SKM-1 (cell line): ENCODE results near the gene RPGR.

Experiments used
- DNase-seq: peaks from one replicate; lab custom pipeline; 2025; ENCODE audit not compliant: unreplicated experiment; lab: John Stamatoyannopoulos, UW

The RPGR gene

GRCh38 chrX:38327007-38327774, at the start of gene RPGR:
RPGR (minus strand) TSS chrX:38327509; CDS start chrX:38327367, 142 bp downstream.
- DNase-seq = peak; percentile 75

- DNase-seq = no peak
These were observed 49.4 kb upstream of the RPGR start for GRCh38 chrX:38376747-38377146.

GRCh38 chrX:38375891-38376290, 48.6 kb upstream of the RPGR start:
- peak; percentile 8 for DNase-seq

GRCh38 chrX:38374431-38374830, 47.1 kb upstream of the RPGR start:
- no peak for DNase-seq

GRCh38 chrX:38371641-38372040, 44.3 kb upstream of the RPGR start:
- no peak for DNase-seq

GRCh38 chrX:38368774-38369173, 41.5 kb upstream of the RPGR start:
- no peak for DNase-seq

GRCh38 chrX:38365954-38366353, 38.6 kb upstream of the RPGR start:
- DNase-seq = peak; percentile 10

- DNase-seq = no peak
These were observed 35.7 kb upstream of the RPGR start for GRCh38 chrX:38363046-38363445.

- no peak for DNase-seq
These were observed 30.7 kb upstream of the RPGR start for GRCh38 chrX:38357747-38358673.

- no peak for DNase-seq
These were observed 29.1 kb upstream of the RPGR start for GRCh38 chrX:38356401-38356800.

GRCh38 chrX:38352362-38352761, 25.1 kb upstream of the RPGR start, which contains the start of gene OTC:
OTC (plus strand) TSS chrX:38352604; CDS start chrX:38352697, 93 bp downstream.
- DNase-seq = no peak

- no peak for DNase-seq
These were observed 24.0 kb upstream of the RPGR start for GRCh38 chrX:38351346-38351745.

GRCh38 chrX:38347136-38347535, 19.8 kb upstream of the RPGR start:
- peak; percentile 62 for DNase-seq

- DNase-seq = no peak
These were observed 18.8 kb upstream of the RPGR start for GRCh38 chrX:38346150-38346549.

GRCh38 chrX:38342853-38343778, 15.8 kb upstream of the RPGR start:
- DNase-seq = no peak

- DNase-seq = no peak
These were observed 14.1 kb upstream of the RPGR start for GRCh38 chrX:38341442-38341841.

- no peak for DNase-seq
These were observed 9.4 kb upstream of the RPGR start for GRCh38 chrX:38336538-38337240.

GRCh38 chrX:38335382-38335781, 8.1 kb upstream of the RPGR start:
- no peak for DNase-seq

- DNase-seq = no peak
These were observed 5.2 kb upstream of the RPGR start for GRCh38 chrX:38332505-38332904.

- DNase-seq = no peak
These were observed 419 bp upstream of the RPGR start for GRCh38 chrX:38327775-38328081.
